UCSD-AML1 (cell line): ENCODE data around the gene MARCHF7.
"Not testable (repeated sequence)": the region's sequence is repeated elsewhere in the genome, so short reads cannot be mapped to it uniquely, and the experiment has no call there.

Experiments
- DNase-seq: peaks from one replicate; lab custom pipeline; 2025; ENCODE audit not compliant: unreplicated experiment; lab: John Stamatoyannopoulos, UW

The MARCHF7 gene

GRCh38 chr2:159716857-159717256, 4.6 kb downstream of the MARCHF7 start:
- no peak for DNase-seq

GRCh38 chr2:159720676-159721075, 8.4 kb downstream of the MARCHF7 start:
- no peak for DNase-seq

DNA sequence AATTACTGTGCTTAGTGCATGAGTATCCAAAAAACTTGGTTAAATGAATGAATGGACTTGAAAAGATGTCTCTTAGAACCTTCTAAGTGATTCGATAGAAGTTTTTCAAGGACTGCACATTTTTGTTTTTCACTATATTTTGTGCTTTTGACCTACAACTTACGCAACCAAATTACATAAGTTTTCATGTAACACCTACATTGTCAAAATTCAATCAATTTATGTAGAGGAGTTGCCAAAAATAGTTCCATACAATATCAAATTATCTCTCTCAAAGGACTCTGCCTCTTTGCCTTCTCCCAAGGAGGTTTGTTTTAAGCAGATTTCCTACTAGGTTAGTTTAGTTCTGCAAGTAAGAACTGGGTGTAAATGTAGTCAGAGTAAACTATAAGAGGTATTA, 10.3 kb downstream of the MARCHF7 start:
- no peak for DNase-seq

GRCh38 chr2:159724795-159725572, 12.7 kb downstream of the MARCHF7 start:
- DNase-seq: not testable (repeated sequence)

DNA sequence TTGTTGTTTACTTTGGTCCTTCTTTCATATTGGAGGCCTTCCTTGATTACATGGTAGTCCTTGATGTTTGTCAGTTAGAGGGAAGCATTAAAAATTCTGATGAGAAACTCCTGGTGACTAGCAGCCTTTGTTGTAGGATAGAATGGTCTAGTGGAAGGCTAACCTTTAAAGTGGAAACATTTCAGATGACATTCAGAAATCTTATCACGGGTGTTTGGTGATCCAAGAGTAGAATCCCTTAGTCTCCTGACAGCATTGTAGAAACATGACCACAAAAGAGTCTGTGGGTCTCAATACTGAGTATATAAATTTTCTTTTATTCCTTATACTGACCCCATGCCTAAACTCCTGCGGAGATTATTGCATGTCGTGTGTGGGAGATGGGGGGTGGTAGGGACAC, 13.4 kb downstream of the MARCHF7 start:
- no peak for DNase-seq

DNA sequence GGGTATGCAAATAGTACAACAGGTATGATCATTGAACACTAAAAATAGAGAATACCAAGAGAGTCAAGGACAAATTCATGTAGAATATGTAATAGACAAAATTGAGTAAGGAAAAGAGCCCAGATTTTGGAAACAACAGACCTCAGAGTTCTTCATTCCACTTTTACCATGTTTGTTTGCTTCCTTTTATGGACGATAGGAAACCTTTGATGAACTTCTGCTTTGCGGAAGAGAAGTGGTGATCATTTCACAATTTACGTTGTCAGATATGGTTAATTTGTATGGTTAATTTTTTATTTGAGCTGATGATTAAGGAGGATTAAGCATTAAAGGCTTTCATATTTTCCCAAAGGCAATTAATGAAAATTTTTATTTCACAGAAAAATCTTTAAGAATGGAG, 16.3 kb downstream of the MARCHF7 start:
- no peak for DNase-seq

GRCh38 chr2:159735648-159736047, 23.3 kb downstream of the MARCHF7 start:
- no peak for DNase-seq

GRCh38 chr2:159736048-159736447, 23.7 kb downstream of the MARCHF7 start:
- no peak for DNase-seq

GRCh38 chr2:159737292-159737916, 25.1 kb downstream of the MARCHF7 start:
- DNase-seq: no peak

DNA sequence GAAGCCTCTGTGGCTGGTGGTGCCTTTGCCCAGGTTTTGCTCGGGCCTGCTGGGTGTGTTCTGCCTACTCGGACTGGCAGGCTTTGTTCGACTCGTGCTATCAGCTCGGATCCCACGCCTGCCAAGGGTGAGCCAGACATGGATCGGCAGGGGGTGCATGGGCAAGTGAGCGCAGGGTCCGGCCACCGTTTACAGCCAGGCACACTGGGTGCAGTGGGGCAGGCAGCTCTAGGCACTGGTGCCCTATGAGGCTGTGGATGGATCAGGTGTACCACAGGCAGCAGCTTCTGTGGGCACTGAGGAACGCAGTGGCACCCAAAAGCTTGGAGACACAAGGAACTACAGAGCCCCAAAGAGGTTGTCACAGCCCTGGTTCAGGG, 25.6 kb downstream of the MARCHF7 start:
- DNase-seq: no peak

GRCh38 chr2:159738509-159739390, 26.4 kb downstream of the MARCHF7 start:
- peak; percentile 24 for DNase-seq

DNA sequence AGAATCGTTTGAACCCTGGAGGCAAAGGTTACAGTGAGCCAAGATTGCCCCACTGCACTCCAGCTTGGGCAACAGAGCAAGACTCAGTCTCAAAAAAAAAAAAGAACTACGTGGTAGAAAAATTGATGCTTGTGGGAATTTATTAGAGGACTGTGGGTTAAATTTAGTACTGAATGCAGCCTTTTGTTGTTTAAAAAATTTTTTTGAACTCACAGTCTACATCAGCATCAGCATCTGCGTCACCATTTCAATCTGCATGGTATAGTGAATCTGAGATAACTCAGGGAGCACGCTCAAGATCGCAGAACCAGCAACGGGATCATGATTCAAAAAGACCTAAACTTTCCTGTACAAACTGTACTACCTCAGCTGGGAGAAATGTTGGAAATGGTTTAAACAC, 30.5 kb downstream of the MARCHF7 start:
- no peak for DNase-seq

- no peak for DNase-seq
Observed at GRCh38 chr2:159744363-159744762, 32.1 kb downstream of the MARCHF7 start.

GRCh38 chr2:159745237-159745636, 32.9 kb downstream of the MARCHF7 start:
- DNase-seq: not testable (repeated sequence)

DNA sequence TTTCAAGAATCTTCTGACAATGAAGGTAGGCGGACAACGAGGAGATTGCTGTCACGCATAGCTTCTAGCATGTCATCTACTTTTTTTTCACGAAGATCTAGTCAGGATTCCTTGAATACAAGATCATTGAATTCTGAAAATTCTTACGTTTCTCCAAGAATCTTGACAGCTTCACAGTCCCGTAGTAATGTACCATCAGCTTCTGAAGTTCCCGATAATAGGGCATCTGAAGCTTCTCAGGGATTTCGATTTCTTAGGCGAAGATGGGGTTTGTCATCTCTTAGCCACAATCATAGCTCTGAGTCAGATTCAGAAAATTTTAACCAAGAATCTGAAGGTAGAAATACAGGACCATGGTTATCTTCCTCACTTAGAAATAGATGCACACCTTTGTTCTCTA, 35.8 kb downstream of the MARCHF7 start:
- no peak for DNase-seq

GRCh38 chr2:159750873-159751272, 38.6 kb downstream of the MARCHF7 start:
- no peak for DNase-seq

DNA sequence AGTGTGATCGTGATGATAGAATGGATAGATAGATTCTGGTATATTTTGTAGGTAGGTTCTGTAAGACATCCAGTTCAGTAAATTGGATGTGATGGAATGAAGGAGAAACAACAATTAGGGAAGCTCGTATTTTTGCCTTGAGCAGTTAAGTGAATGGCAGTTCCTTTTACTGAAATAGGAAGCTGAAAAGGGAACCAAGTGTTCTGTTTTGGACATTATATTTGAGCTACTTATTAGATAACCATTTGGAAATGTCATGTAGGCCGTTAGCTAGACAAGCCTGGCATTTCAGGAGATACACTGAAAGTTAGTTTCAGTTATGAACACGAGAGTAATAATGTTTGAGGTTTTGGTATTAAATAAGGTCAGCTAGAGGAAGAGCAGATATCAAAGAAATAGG, 41.5 kb downstream of the MARCHF7 start:
- DNase-seq: no peak

- DNase-seq: no peak
Observed at GRCh38 chr2:159755014-159755413, 42.7 kb downstream of the MARCHF7 start.

GRCh38 chr2:159755788-159756187, 43.5 kb downstream of the MARCHF7 start:
- no peak for DNase-seq

GRCh38 chr2:159758239-159758638, 45.9 kb downstream of the MARCHF7 start:
- DNase-seq: no peak

DNA sequence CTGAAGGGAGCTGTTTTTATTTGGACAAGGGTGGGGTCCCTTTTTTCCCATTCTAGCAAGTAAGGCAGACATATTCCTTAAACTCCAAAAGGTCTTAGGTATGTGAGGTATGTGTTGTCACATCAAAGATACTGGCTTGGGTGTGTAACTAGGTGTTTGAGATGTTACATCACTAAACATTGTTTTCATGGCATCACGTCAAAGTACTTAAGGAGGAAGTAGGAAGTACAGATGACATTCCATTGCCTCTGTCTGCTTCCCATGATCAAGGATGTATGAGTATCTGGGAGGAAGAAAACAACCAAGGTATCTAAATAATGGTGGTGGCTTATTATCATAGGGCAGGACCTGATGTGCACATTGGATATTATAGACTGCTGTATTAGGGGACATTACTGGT, 46.4 kb downstream of the MARCHF7 start:
- DNase-seq: no peak

DNA sequence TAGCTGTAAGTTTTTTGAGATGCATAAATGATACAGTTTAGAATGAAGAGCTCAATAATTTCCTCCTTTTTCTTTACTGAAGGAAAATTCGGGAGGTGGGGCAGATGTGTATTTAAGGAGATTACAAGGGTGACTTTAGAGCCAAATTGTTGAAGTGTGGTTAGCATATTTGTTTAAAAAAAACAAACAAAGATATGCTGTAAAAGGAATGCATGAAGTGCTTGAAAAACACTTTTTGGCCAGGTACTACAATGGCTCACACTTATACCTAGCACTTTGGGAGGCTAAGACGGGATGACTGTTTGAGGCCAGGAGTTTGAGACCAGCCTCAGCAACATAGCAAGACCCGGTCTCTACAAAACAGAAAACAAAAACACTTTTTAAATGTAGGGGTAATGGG, 47.3 kb downstream of the MARCHF7 start:
- DNase-seq: no peak
